ENCODE results near the gene SLC35E3.
"Not testable (repeated sequence)": the region's sequence is repeated elsewhere in the genome, so short reads cannot be mapped to it uniquely, and the experiment has no call there.

The SLC35E3 gene

DNA sequence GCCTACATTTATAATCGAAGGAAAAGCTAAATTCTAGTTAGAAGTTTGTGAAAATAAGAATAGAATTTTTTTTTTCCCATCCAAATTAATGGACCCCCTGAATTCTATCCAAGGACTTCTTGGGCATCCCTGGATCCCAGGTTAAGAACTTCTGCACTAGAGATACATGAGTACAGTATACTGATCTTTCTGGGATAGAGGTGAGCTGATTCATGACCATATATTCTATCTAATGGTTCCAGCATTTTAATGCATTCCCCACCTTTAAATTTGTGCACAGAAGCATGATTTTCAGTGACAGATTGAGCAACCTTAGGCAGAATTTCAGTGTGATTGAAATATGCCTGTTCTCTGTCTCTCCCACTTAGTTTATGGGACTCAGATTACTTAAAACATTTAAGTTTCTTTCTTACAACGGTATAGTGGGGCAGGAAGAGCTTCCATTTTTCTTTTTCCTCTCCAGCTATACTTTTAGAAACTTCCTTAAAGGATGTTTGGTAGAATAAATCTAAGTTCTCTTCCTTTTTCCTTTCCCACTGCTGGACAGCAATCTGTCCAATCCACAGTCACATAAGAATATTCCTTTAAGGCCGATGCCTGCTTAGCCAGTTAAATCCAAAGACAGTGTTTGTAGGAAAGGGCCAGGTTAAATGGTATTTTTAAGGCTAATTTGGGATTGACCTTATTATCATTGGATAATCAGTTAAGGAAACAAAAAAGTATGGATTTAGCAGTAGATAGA is 68.7 kb downstream of the SLC35E3 start:
- no peak for DNase-seq

DNA sequence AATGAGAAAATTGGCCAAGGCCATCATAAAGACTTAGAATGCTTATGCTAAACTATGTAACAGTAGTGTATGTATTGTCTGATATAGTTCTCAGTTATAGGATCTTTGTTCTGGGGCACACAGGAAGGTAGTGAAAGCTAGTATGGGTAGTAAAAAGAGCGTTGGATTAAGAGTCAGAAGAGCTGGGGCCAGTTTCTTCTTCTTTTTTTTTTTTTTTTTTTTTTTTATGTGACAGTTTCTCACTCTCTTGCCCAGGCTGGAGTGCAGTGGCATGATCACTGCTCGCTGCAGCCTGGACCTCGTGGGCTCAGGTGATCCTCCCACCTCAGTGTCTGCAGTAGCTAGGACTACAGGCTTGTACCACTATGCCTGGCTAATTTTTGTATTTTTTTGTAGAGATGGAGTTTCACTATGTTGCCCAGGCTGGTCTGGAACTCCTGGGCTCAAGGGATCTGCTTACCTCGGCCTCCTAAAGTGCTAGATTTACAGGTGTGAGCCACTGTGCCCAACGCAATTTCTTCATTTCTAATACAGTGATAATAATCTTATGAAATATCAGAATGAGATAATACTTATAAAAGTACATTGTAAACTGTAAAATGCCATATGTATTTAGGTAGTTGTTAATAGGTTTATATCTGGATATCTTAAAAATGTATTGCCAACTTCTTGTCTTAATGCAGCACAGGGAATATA is 69.4 kb downstream of the SLC35E3 start:
- DNase-seq: no peak

GRCh38 chr12:68815928-68816800 is 70.2 kb downstream of the SLC35E3 start:
- DNase-seq: no peak

DNA sequence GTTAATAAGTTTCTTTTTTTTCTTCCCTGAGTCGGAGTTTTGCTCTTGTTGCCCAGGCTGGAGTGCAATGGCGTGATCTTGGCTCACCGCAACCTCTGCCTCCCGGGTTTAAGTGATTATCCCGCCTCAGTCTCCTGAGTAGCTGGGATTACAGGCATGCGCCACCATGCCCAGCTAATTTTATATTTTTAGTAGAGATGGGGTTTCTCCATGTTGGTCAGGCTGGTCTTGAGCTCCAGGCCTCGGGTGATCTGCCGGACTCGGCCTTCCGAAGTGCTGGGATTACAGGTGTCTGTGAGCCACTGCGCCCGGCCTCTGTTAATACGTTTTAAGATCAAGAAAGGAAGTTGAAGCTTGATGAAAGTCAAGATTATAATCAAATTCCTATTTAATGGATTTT is 73.5 kb downstream of the SLC35E3 start:
- not testable (repeated sequence) for DNase-seq

DNA sequence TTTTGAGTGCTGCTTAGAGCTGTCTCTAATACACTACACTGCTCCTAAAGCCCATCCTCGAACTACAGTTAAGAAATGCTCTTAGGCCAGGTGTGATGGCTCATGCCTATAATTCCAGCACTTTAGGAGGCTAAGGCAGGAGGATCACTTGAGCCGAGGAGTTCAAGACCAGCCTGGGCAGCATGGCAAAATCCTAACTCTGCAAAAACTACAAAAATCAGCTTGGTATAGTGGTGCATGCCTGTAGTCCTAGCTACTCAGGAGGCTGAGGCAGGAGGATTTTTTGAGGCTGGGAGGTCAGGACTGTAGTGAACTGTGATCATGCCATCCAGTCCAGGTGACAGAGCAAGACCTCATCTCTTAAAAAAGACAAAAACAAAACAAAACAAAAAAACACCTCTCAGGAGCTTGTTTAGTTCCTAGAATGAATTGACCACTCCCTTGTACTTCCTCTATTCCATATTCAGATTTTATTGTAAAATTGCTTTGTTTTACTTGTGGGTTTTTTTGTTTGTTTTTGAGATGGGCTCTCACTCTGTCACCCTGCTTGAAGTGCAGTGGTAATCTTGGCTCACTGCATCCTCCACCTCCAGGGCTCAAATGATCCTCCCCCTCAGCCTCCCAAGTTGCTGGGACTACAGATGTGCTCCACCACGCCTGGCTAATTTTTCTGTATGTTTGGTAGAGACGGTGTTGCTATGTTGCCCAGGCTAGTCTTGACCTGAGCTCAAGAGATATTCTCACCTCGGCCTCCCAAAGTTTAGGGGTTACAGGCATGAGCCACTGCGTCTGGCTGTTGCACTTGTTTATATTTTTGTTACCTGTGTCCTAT is 75.6 kb downstream of the SLC35E3 start:
- DNase-seq: no peak

DNA sequence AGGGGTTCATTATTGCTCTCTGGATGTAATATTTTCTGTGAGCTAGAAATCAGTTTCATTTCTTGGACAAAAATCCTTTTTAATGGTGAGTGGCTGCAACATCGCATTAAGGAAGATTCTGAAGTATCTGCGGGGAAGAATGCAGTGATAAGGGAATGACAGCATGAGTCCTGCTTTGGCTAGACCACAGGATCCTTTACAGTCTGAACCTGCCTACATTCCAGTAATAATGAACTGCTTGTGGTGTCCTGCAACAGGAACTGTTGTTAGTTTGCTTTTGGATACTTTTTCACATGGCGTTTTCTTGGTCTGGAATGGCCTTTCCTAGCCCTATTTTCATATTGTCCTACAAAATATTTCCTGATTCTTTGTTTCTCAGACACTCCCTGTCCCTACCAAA is 77.7 kb downstream of the SLC35E3 start:
- no peak for DNase-seq

- DNase-seq: no peak
Measured at GRCh38 chr12:68824131-68824530, 78.2 kb downstream of the SLC35E3 start.

DNA sequence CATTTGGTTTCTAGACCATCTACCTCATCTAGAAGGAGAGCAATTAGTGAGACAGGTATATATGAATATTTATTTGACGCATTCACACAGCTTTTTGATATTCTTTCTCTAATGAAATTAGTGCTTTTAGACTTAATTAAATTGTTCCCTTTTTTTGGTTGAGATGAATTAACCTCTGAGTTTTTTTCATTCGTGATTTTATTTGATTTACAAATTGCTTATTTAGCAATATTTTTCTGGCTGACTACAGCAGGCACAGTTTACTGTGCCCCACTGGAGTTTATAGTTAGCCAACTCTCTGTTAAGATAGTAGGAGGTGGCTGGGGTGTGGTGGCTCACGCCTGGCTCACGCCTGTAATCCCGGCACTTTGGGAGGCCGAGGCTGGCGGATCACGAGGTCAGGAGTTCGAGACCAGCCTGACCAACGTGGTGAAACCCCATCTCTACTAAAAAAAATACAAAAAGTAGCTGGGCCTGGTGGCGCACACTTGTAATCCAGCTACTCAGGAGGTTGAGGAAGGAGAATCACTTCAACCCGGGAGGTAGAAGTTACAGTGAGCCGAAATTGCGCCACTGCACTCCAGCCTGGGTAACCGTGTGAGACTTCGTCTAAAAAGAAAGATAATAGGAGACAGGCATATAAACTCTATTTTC is 78.7 kb downstream of the SLC35E3 start:
- DNase-seq: no peak

GRCh38 chr12:68825569-68826217 is 79.7 kb downstream of the SLC35E3 start:
- no peak for DNase-seq

DNA sequence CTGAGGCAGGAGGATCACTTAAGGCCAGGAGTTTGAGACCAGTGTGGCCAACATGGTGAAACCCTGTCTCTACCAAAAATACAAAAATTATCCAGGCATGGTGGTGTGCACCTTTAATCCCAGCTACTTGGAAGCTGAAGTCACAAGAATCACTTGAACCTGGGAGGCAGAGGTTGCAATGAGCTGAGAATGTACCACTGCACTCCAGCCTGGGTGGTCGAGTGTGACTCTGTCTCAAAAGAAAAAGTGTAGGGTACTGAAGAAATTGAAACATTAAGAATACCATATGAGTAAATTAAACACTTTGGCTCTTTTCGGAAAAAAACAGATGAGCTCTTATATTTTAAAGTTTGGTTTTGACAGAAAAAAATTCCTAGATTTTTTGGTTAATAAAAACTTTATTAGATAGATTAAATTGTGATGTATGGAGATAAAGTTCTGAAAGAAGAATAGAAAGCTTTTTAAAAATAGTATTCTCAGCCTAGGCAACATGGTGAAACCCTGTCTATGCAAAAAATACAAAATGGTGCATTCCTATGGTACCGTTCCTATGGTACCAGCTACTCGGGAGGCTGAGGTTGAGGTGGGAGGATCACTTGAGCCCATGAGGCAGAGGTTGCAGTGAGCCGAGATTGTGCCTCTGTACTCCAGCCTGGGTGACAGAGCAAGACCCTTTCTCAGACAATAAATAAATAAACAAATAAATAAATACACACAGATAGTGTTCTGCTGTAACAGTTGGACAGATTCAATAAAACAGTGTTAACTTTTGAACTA is 82.1 kb downstream of the SLC35E3 start:
- no peak for DNase-seq

DNA sequence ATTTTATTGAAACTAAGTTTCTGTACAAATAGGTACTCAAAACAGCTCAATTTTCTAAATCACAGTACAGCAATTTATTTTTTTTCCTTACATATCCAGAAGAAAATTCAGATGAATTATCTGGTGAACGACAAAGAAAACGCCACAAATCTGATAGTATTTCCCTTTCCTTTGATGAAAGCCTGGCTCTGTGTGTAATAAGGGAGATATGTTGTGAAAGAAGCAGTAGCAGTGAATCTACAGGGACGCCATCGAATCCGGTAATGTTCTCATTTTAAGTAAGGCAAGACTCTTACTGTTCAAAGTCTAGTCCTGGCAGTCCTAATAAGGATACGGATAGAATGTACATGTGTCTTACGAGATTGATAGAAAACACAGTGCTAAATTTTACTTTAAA is 82.7 kb downstream of the SLC35E3 start:
- no peak for DNase-seq

Data from activated CD4-positive, alpha-beta T cell treated with anti-CD3 and anti-CD28 coated beads, Interleukin-2, amount 50 U/mL, for 1 hour (primary cell).